NCI-H1694 treated with DMSO at 0.1 percent for 48 hours (cell line): ENCODE data around the gene SLC9A8.

Experiments
- DNase-seq: peaks from one replicate; lab custom pipeline; 2025; lab: John Stamatoyannopoulos, UW

SLC9A8 gene

DNA sequence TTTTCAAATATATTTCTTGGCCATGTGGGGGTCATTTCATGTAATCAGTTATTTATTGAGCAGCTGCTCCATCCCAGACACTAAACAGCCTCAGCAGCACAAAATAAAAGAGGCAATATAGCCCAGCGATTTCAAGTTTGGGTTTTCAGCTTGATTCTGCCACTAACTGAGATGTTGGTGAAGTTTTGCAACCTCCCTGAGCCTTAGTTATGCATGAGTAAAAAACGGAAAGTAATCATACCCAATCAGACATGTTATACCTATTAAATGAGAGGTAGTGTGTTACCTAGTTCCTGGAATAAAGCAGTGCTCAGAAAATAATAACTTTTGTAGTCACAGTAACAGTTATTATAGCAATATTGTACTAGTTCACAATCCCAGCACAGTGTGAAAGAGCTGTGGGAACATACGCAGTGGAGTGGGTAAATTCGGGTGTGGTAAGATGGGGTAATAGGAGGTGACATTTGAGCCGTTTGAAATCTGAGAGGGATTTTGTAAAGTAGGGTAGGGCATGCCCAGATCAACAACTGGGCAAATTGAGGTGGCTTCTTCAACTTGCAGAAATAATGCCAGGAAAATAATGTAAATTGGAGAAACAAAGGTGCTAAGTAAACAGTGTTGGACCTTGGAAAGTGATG is 1.5 kb downstream of the SLC9A8 start:
- DNase-seq: no peak

DNA sequence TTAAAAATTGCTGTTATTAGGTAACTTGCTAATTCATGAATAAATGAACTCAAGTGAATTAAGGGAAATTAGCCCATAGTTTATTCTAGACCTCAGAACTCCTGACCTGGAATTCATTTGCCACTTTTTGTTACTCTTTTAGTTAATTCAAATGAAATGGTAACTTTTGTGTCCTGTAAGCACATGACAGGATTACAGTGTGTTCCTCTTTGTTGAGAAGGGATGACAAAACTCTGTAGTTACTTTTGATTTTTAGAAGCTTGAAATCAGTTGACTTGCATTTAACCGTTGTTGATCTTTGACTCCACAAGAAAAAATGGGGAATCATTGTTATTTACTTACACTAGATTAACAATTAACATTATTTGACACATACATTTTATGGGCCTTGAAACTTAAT is 6.2 kb downstream of the SLC9A8 start:
- no peak for DNase-seq

DNA sequence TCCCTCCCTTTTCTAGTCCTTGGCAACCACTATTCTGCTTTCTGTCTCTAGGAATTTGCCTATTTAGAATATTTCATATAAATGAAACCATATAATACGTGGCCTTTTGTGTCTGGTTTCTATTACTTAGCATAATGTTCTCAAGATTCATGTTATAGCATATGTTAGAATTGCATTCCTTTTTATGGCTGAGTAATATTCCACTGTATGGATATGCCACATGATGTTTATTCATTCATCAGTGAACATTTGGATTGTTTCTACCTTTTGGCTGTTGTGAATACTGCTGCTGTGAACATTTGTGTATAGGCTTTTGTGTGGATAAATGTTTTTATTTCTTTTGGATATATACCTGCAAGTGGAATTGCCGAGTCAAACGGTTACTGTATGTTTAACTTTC is 7.1 kb downstream of the SLC9A8 start:
- no peak for DNase-seq

DNA sequence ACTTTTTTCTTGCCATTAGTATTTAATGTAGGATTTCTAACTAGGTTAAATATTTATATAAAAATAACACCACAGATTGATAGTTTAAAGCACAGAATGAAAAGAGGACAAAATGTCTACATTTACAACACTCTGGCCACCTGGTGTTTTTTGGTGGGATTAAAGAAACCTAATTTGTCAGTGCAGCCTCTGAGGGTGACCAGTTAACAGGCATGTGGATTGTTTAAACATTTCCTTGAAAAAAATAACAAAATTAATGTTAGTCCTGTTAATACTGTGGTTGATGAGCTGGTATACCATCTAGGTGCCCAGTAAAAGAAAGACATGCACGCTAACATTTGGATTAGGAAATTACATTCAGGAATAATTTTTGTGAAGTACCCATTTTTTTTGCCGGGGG is 8.8 kb downstream of the SLC9A8 start:
- DNase-seq: no peak

DNA sequence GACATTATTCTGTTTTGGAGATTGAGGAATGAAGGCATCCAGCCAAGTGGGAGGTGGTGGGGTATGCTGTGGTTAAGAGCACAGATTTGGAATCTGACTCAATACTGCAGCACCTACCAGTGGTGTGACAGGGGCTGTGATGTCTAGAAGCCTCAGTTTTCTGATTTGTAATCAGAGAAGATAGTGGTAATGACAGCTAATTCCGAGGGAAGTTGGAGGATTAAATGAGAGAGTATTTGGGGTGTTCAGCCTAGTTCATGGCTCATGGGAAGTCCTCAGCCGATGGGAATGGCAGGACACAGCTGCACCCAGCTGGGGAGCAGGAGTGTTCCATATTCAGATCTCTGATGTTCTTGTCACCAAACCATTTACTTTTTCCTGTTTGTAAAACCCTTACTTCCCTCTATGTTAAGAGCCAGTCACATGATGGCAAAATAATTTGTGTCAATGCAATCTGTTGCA is 9.3 kb downstream of the SLC9A8 start:
- no peak for DNase-seq

DNA sequence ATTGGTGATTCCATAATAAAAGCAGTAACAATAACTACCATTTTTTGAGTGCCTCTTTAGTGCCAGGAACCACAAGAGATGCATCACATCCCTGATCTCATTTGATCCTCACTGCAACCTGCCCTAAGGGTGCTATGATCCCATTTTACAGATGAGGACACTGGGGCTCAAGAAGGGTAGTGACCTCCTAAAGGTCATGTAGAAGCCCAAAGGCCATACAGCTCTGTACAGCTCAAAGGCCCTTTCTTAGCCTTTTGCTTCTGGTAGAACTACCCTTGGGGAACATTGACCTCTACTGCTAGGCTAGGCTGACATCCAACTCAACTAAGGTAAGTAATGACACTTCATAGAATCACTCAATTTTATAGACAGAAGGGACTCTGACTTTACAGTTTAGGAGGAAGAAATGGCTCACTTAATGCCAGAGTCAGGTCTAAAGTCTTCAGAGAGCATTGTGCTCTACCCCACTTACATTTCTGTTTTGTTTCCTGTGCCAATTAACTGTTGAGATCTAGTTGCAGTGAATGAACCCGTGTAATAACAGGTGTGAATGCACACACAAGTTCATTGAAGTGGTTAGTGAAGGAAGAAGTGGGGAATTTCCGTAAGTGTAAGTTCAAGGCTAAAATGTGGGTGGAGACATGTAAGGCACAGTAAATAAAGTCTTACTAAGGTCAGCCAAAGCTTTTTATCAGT is 10.7 kb downstream of the SLC9A8 start:
- DNase-seq: no peak

DNA sequence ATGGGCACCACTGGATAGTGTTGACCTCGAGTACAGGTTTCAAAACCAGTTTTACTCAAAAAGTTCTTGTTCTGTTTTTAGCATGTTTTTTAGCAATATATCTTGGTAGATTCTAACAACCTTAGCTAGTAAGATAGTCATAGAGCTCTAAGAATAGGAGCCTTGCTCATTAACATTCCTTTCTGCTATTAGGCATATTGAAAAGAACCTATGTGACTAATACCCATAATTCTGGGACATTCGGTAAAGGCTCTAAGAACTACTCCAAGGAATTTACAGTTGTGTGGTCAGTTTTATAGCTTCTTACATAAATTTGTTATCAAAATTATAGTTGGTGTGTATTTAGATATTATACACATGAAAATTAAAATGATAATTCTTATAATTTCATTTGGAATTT is 11.6 kb downstream of the SLC9A8 start:
- DNase-seq: no peak

DNA sequence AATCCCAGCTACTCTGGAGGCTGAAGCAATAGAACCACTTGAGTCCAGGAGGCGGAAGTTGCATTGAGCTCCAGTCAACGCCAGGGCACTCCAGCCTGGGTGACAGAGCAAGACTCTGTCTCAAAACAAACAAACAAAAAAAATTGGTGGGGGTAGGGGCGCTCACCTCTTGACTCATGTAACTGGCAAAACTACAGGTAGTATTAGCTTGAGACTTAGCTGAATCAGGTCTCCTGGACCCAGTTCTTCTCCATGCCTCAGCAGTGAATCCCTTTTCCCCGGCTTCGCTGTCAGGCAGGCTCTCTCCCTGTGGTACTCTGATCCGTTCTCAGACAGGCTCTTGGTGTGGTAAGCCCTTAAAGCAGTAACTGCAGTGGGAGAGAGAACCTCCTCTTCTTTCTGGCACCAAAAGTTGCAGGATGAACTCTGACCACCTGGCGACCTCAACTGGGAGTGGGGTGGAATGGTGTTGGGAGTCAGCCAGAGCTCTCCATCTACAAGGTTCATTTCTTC is 12.9 kb downstream of the SLC9A8 start:
- no peak for DNase-seq

DNA sequence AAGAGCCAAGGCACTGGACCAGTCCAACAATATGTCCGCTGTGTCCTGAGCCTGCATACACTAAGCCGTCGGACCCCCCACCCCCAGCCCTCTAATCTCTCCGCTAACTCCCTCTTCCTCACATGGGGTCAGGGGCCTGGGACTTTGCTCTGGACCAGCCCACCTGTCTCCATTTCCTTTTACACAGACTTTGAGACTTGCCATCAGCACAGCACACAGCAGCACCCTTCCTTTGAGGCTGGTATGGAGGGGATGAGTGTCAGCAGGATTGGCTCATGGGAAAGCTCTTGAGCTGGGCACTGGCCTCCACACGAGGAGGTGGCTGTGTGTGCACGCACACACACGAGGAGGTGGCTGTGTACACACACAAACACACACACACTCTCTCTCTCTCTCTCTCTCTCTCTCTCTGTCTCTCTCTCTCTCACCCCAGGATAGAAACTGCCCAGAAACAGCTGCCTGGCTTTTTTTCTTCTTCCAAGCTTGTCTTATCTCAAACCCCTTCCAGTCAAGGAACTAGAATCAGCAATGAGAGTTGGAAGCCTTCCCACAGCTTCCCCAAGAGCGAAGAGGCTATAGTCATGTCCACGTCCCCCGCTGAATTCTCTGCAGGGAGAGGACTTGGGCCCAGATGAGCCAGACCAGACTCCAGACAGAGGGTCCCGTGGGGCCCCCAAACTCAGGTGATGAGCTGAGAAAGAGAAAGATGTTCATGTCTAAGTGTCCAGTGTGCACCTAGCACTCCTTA is 18.6 kb downstream of the SLC9A8 start:
- DNase-seq: no peak

DNA sequence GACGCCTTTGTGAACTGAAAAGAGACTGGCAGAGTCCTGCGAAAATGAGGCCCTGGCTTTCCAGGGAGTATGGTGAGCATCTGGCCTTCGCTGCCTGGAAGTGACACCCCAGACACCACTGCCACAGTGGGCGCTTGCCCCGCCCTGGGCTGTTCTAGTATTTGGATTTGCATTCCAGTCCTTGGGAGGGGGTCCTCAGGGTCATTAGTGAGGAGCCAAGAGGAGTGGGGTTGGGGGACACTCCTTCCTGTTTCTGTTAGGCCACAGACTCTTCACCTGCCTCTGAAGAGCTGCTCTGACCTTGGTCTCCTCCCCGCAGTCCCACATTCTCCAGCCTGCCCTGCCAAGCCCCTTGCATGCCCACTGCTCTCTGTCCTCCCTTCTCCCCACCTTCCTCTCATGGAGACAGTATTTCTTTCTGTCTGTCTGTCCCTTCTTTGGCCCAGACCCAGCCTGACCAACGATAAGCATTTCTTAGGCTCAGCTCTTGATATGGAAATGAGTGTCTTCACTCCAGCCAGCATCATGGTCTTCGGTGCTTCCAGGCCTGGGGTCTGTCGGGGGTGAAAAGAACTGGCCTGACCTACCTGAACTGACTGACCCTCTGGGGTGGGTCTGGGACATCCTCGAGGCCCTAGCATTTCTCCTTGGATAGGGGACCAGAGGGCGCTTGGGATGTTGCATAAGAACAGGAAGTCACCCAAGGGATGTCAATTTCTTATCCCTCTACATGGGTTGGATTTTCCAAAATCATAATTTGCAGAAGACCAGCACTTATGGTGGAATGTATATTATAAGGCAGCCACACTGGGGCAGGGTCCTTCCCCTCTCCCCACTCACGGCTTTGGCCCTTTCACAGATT is 19.4 kb downstream of the SLC9A8 start:
- DNase-seq: no peak

DNA sequence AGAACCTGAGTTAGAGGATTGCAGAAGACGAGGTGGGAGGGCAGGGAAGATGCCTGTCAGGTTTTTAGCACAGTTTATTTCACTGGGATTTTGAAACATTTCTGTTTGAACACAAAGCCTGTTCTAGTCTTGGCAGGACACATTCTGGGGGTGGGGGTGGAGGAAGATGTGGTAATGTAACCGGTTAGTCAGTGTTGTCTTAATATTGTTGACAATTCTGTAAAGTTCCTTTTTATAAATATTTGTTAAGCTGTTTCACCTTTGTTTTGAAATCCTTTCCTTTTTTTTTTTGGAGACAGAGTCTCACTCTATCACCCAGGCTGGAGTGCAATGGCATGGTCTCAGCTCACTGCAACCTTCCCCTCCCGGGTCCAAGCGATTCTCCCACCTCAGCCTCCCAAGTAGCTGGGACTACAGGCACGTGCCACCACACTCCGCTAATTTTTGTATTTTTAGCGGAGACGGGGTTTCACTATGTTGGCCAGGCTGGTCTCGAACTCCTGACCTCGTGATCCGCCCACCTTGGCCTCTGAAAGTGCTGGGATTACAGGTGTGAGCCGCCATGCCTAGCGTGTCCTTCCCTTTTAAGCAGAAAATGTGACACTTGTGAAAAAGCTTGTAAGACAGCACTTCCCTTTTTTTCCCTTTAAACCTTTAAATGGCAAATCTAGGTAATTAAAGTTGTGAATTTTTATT is 20.2 kb downstream of the SLC9A8 start:
- DNase-seq: no peak

DNA sequence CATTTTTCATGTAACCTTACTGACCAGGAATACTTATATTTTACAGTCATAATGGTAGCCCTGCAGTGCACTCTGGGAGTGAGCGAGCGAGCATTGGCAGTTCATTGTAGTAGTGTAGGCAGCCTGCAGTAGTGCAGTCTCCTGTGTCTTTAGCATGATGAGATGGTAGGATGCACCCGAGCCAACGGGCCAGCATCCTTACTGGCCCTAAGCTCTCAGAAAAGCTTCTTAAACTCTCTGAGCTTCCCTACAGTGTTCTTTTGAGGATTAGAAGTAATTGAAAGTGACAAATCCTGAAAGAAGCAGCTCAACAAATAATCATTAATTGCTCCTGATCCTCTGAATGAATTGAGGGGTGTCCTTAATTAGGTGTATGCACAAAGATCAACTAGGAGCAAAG is 20.9 kb downstream of the SLC9A8 start:
- DNase-seq: no peak

DNA sequence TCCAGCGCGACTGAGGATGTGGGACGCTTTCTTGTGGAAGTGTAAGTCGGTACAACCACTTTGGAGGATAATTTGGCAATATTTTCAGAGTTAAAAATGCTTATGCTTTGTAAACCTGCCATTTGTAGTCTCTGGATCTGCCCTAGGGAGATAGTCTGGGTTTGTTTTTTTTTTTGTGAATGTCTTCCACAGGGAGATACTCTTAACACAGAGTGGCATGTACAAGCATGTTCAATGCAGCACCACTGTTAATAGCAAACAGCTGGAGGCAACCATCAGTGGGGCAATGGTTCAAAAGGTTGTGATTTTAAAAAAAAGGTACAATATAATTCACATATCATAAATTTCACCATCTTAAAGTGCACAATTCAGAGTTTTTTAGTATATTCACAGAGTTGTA is 22.4 kb downstream of the SLC9A8 start:
- DNase-seq: no peak

DNA sequence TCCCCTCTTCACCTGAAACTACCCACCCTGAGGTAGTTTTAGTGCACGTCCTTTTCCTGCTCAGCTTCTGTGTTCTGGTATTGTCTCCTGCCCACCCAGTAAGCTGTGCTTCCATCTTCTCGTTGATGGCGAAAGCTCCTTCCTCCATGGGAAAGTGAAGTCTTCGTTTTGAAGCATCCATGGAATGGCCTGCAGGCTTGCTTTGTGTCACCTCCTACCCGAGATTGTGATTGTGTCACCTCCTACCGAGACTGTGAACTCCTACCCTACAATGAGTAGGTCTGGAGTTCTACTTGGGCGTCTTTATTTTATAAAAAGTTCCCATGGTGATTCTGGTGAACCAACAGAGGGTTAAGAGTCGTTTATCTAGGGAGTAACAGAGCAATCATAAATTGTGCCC is 25.9 kb downstream of the SLC9A8 start:
- no peak for DNase-seq

DNA sequence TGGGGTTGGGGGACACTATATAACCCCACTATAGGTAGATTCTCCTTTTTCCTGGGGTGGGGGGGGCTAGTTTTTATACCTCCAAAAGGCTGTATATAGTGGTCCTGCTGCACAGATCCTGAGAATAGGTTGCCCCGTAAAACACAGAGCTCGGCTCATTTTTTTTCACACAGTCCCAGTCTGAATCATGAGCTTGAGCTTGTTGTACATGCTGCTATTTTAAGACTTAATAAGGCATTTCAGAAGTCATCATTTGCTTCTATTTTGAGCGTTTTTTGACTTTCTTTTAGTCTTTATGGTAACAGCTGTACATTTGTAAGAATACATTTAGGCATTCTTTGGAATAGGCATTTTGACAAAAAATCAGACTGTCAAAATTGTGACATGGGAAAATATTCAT is 30.5 kb downstream of the SLC9A8 start:
- DNase-seq: no peak

DNA sequence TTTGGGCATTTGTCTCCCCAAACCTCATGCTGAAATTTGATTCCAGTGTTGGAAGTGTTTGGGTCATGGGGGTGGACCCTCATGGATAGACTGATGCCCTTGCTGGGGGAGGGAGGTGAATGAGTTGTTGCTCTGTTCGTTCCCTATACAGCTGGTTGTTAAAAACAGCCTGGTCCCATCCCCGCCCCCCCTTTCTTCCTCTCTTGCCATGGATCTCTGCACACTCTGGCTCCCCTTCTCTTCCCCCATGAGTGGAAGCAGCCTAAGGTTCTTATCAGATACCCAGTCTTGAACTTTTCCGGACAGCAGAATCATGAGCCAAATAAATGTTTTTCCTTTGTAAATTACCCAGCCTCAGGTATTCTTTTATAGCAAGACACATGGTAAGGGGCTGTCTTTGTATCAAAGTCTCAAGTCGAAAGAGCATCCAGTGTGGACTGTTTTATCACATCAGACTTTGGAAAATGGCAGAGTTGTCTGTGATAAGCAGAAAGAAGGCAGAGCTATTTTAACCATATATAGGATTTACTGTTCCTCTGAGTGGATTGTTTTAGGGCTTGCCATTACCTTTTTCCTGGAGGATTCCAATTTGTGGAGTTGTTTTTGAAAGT is 31.2 kb downstream of the SLC9A8 start:
- no peak for DNase-seq

DNA sequence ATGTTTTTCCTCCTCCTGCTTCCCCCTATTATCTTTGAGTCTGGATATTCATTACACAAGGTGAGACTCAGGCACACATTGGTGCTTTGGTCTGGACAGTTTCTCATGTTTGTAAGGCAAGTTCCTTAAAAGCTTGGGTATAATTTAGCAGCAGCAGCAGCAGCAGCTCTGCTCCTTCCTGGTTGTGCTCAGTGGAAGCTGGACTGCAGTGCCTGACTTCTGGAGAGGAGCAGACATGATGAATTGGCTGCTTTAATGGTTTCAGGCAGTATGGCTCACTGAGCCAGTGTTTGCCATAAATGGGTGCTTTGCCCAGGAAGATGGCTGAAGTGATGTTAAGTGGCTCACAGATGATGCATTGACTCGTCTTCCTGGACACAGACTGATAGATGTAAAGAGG is 32.4 kb downstream of the SLC9A8 start:
- no peak for DNase-seq

DNA sequence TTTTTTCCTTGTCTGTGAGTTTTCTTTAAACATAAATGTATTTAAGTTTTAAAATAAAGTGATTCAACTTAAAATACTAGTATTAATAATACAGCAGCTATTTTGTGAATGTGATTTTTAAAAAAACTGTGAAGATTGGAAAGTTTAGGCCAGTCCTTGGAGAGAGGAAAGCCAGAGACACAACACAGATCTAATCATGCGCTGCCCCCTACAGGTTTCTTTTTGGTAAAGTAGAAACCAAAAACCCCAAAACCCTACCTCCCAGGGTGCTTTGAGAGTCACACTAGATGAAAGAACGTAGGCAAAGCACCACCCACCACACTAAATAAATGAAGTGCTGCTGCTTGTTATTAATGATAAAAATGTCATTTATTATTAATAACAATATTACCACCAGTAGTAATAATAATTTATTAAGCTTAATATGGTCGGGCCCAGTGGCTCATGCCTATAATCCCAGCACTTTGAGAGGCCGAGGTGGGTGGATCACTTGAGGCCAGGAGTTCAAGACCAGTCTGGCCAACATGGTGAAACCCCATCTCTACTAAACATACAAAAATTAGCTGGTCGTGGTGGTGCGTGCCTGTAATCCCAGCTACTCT is 33.7 kb downstream of the SLC9A8 start:
- peak; percentile 54 for DNase-seq

DNA sequence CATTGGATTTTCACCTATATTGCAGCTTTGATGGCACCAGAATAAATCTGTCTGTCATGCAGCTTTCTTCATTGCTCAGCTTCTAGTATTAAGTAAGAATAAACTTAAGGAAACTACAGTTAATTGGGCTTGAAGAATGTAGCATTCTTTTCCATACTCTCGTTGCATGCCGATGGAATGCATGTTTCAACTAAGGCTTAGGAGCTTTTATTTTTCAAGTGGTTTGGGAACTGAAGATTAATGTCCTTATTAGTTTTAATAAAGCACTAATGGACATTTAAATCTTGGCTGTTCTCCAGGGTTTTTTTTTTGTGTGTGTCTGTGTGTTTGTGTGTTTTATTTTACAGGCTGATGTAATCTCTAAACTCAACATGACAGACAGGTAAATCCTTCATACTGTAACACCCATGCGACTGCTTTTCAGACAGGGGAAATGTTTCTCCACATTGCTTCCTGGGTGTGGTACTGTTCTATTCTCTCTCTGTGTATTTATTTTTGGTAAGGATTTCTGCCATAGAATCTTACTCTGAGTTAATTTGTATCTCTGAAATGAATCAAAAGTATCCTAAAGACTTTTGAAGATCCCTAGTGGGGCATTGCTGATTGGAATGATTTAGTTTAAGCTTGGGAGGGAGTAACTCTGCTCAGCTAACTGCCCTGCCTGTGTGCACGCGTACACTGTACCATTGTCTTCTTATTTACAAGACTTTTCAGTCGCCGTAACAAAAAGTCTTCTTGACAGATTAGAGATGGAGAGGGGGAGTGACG is 38.0 kb downstream of the SLC9A8 start:
- no peak for DNase-seq

DNA sequence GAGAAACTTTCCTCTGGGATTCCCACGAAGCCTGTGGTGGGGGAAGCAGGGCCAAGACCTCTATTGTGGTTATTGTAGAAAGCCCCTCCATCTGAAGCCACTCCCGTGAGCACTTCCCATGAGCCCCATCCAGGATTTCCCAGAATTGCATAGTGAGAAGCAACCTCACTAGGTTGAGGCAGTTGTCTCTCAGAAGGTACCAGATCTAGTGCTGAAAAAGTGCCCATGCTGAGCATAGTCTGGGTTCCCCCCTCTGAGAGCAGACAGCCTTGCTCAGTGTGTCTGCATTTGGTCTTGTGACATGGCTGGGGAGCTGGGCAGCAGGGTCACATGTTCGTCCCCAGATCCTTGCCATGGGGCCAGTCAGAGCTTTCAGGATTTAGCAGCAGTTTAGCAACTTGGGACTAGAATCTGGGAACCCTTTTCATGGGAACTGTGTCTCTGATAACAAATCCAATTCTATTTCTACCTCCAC is 38.6 kb downstream of the SLC9A8 start:
- no peak for DNase-seq
